ENCODE measurements around the gene ABCB9.
"Not testable (repeated sequence)": the region's sequence is repeated elsewhere in the genome, so short reads cannot be mapped to it uniquely, and the experiment has no call there.

The ABCB9 gene

DNA sequence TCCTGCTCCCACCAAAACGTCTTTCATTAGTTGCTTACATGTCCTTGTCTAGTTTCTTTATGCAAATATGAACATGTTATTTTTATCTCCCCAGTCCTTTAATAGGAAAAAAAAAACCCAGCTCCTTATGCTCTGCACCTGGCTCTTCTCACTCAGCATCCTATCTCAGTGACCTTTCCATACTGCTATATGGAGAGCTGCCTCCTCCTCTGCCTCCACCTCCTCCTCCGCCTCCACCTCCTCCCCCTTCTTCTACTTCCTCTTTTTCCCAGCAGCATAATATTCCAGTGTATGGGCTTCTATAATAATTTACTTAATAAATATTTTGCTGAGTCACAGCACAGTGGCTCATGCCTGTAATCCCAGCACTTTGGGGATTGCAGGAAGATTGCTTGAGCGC, 31.5 kb downstream of the ABCB9 start:
- DNase-seq, result no peak

- DNase-seq, result no peak
Measured at GRCh38 chr12:122932207-122932606, 34.1 kb downstream of the ABCB9 start.

- no peak for DNase-seq
Measured at GRCh38 chr12:122929812-122930211, 36.5 kb downstream of the ABCB9 start.

DNA sequence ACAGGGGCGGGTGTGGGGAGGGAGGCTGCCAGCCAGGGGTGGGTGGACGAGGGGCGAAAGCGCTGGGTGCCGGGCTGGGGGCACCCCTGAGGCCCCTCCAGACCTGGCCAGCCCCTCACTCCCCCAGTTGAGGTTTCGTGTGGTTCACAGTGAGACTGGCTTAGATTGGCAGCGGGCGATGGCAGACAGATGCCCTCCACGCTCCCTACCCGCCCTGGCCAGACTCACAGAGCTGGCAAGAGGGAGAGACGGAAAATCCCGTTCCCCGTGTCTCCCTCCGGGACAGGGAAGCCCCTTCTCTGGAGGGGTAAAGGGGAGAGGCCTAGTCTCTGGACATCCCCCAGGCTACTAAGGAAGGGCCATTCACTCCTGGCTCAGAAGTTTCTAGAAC, 37.1 kb downstream of the ABCB9 start:
- DNase-seq, result no peak

GRCh38 chr12:122928404-122929147, 37.7 kb downstream of the ABCB9 start:
- no peak for DNase-seq

DNA sequence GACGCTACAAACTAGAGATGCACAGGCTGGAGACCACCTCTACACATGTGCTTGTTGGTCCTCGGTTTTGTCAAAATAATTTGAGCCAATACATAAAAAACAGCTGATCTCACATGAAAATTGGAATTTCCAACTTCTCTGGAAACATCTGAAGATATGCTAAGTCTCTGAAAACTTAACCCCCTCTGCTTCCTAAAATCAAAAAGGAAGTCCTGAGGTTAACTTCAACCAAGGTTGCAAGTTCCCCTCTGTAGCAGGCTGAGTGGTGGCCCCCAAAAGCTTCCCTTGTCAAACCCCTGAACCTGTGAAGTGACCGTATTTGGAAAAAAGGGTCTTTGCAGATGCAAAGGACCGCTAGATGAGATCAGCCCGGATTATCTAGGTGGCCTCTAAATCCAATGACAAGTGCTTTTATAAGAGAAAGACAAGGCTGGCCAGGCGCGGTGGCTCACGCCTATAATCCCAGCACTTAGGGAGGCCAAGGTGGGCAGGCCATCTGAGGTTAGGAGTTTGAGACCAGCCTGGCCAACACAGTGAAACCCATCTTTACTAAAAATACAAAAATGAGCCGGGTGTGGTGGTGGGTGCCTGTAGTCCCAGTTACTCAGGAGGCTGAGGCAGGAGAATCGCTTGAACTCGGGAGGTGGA, 38.4 kb downstream of the ABCB9 start:
- DNase-seq, result no peak

DNA sequence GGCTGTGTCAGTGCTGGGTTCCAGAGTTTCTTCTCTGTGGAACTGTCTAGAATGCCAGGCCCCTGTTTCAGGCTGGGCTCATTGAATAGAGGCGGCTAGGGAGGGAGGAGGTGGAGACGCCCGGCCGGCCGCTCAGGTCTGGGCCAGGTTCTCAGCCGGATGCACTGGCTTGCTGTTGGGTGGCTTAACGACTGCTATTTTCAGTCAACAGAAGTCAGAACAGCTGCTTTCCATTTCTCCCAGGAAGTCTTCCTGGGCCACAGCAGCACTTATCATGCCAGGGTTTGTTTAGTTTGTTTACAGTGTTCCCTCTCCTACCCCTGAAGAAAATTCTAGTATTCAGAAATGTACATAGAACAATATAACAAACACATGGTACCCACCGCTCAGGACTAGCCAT, 44.3 kb downstream of the ABCB9 start:
- DNase-seq, result no peak

DNA sequence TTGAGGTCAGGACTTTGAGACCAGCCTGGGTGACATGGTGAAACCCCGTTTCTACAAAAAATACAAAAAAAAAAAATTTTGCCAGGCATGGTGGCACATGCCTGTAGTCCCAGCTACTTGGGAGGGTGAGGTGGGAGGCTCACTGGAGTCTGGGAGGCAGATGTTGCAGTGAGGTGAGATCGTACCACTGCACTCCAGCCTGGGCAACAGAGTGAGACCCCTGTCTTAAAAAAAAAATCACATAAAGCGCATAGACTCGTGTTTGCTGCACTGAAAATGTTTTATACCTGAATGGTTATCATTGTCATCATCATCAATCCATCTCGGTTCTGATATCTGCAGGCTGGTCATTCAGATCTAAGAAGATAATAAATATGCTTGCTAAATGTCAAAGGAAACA, 45.6 kb downstream of the ABCB9 start:
- no peak for DNase-seq

- DNase-seq, result no peak
Measured at GRCh38 chr12:122918827-122919226, 47.4 kb downstream of the ABCB9 start.

DNA sequence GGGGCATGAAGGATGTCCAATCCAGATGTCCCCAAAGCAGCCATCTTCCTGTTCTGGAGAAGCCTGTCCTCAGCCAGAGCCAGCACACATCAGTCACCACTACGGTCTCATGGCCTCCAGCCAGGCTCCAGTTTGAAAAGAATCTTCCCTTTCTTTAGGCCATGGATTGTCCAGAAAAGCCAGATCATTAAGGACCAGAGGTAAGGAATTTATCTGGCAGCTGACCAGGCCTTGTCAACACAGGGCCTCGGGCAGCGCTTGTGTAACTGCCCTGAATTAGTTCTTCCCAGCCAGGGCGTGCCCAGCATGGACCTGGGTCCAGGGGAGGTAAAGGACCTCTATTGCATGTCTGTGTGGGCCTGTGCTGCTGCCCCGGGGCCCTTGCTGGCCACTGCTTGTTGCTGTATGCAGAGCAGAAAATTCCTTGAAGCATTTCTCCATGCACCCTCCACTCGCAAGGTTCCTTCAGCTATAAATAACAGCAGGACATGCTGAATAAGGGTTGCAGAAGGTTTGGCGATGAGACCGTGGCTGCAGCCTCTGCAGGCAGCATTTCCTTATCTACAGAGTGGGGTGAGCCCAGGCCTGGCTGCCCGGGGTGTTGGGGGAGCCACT, 48.6 kb downstream of the ABCB9 start:
- DNase-seq, result no peak

- peak; percentile 73 for DNase-seq
Measured at GRCh38 chr12:122909442-122910288, 56.6 kb downstream of the ABCB9 start.

GRCh38 chr12:122908915-122909314, 57.3 kb downstream of the ABCB9 start:
- DNase-seq, result no peak

DNA sequence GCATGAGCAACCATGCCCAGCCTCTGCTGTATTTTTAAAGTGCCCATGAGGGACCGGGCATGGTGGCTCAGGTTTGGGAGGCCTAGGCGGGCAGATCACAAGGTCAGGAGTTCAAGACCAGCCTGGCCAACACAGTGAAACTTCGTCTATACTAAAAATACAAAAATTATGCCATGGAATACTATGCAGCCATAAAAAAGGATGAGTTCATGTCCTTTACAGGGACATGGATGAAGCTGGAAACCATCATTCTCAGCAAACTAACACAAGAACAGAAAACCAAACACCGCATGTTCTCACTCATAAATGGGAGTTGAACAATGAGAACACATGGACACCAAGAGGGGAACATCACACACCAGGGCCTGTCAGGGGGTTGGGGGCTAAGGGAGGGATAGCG, 61.0 kb downstream of the ABCB9 start:
- not testable (repeated sequence) for DNase-seq

GRCh38 chr12:122903693-122904034, 62.6 kb downstream of the ABCB9 start:
- no peak for DNase-seq

DNA sequence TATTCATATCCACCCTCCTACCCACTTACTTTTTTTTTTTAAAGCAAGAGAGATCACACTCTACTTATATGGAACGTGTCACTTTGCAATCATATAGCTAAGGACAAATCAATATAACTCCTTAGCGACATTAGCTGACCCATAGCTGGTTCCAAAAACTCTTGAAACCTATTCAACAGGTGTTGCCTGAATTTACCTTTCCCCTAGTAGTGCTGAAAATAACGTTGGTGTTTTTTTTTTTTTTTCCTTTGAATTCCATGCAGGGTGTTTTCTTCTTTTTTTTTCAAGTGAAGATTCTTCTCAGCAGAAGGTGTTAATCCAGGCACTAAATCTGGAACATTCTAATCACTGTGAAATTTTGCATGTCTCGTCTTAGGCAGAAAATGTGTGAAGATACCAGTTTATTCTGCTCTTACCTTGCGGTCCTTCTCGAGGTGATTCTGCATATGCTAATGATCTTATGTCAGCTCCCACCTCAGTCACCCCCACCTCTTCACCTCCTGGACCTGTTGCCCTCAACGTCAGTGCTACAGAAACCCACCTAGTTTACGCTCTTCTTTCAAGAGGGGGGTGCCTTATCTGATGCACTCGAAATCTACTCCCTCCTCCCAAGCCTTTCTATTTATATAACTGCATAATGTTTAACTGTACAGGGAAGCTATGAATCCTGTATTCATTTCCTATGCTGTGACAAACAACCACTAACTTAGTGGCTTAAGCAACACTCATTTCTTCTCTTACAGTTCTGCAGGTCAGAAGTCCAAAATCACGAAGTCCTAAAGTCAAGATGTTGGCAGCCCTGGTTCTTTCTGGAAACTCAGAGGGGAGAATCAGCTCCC, 63.2 kb downstream of the ABCB9 start:
- DNase-seq, result no peak

GRCh38 chr12:122899887-122900286, 66.4 kb downstream of the ABCB9 start:
- no peak for DNase-seq

- no peak for DNase-seq
Measured at GRCh38 chr12:122896662-122897061, 69.6 kb downstream of the ABCB9 start.

- DNase-seq, result peak; percentile 73
Measured at GRCh38 chr12:122895704-122896636, 70.3 kb downstream of the ABCB9 start, which contains the start of gene VPS37B. TSS of gene VPS37B (minus strand) at chr12:122896124. CDS start at chr12:122896062, 62 bp downstream.

GRCh38 chr12:122895320-122895703, 71.0 kb downstream of the ABCB9 start:
- DNase-seq, result no peak

GRCh38 chr12:122894193-122895121, 71.8 kb downstream of the ABCB9 start:
- no peak for DNase-seq
